Stimulated activated CD8-positive, alpha-beta memory T cell treated with anti-CD3 and anti-CD28 coated beads, Interleukin-15, amount 100 ng/mL, for 1 hour (primary cell): ENCODE measurements around the gene CST2.
"Not testable (repeated sequence)": the region's sequence is repeated elsewhere in the genome, so short reads cannot be mapped to it uniquely, and the experiment has no call there.

ENCODE experiments used
- DNase-seq: peaks from one replicate; pipeline ENCODE4 v3.0.0-alpha.2; 2020; ENCODE audit warnings: low read depth

CST2 gene, protein sequence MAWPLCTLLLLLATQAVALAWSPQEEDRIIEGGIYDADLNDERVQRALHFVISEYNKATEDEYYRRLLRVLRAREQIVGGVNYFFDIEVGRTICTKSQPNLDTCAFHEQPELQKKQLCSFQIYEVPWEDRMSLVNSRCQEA

DNA sequence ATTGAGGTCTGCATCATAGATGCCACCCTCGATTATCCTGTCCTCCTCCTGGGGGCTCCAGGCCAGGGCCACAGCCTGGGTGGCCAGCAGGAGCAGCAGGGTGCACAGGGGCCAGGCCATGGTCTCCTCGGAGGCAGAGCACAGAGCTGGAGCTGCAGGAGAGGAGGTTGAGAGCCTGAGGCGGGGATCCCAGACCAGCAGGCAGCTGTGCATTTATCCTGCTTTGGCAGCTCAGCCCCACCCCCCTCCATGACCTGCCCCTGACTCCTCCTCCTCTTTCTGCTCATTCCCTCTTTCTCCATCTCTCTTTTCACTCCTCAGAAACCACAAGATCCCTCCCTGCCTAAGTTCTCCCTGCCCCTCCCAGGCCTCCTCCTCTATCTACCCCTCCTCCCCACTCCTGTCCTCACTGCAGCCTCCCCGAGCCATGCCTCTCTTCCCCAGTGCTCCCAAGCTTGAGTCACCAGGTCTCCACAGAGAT is at the start of gene CST2:
CST2 (minus strand) TSS at position 189 of the 481 bp plus-strand sequence; CDS start at position 120, 69 bp downstream.
- DNase-seq, result no peak

DNA sequence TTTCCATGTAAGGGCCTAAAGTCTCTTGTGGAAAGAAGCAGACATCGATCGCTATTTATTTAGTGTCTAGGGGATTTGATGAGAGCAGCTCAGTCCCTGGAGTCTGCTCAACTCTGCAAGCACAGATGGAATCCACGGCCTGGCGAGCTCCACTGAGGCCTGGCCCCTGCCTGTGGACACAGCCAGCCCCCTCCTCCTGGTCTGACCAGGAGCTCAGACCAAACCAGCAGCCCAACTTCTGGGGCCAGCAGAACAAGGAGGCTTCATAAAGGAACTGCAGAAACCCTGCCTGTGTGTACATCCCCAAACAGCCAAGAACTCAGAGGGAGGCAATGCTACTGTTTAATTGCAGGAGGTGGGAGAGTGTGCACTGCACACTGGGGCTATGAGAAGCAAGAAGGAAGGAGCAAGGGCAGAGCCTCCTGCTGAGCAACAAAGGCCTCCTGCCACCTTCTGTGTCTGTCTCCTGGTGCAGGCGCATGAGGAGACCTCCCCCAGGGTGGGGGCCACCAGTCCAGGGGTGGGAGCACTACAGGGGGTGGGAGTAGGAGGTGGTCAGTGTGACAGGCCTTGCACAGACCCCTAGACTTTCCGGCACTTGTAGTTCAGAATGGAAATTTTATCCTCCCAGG is 49.2 kb upstream of the CST2 start:
- no peak for DNase-seq

DNA sequence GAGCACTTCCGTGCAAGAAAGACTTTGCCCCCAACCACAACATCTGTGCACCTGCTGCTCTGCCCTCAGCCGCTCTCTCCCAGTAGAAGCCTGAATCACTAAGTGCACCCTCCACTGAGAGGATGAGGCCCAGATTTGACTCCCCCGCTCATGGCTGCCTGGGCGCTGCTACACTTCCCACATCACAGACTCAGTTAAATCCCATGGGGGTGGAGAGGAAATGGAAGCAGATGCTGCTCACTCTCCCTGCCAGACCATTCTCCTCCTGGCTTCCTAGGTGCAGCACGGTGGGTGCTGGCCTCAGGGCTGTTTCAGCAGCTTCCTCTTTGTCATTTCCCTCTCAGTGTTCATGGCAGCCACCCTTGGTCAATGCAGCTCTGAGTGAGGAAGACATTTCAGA is 48.2 kb upstream of the CST2 start:
- no peak for DNase-seq

DNA sequence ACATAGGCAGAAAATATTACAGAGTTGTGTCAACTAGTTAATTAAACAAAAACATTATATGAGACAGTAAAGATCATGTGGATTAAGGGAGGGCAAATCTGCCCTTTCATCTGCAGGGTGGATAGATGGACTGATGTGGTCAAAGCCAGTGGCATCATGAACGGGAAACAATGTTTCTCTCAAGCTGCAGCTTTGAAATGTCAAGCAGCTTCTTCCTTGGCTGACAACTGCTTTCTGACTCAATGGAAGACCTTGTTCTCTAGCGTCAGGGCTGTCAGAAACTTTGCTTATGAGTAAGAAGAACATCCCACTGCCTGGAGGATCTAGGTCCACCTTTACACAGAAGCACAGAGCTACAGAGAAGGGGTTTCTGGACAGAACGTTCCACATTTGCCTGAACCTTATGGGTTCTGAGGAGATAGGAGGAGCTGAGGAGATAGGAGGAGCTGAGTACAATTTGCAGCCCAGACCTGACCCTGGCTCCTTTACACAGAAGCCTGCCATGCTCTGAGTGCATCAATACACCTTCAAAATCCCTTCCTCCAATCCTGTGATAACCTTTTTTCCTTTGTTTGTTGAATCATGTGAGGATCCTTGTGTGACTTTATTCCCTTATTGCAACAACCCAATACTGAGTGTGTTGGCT is 47.0 kb upstream of the CST2 start:
- no peak for DNase-seq

DNA sequence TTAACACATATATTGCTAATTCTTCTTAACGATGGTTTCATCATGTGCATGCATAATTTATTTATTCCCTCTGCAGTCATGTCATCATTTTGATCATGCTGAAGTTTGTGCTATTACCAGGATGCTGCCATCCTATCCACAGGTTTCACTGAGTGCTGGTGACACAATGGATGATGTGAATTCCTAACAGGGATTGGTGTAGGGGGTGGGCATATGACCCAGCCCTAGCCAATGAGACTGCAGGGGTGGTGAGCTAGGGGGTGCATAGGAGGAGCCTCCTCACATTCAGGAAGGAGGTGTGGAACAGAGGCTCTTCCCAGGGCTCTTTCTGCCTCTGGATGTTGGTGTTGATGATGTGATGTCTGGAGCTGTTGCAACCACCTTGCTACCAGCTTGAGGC is 45.5 kb upstream of the CST2 start:
- DNase-seq, result no peak

DNA sequence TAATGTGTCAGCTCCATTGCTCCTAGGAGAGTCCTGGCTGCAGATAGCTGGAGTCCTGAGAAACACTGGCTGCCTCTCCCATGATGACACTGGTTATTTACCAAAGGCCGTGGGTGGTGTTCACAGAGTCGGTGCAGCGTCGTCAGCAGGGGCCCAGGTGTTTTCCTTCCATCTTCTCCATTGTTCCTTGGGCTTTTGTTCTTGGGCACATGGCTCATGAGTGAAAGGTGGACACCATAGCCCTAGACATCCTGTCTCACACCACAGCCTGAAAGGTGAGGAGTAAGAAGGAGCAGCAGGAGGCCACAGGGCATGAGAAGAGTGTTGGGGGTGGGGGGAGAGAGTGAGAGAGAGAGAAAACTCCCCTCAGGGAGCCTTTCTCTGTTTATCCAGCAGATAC is 43.9 kb upstream of the CST2 start:
- DNase-seq, result no peak

DNA sequence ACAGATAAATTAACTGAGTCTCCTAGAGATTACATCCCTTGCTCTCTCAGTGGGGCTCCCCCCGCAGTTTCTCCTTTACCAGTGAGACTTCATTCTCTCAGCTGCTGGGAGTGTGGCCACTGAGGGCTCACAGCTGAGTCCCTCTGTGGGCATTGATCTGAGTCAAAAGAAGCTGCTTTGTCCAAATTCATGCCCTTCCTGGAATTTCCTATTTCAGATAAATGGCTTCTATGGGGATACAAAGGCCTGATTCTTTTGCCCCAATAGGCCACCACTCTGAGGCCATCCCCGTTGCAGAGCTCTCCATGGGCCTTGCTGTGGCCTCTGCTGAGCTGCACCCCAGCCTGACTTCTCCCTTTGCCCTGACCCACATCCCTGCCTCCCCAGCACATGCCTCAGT is 43.0 kb upstream of the CST2 start:
- no peak for DNase-seq

DNA sequence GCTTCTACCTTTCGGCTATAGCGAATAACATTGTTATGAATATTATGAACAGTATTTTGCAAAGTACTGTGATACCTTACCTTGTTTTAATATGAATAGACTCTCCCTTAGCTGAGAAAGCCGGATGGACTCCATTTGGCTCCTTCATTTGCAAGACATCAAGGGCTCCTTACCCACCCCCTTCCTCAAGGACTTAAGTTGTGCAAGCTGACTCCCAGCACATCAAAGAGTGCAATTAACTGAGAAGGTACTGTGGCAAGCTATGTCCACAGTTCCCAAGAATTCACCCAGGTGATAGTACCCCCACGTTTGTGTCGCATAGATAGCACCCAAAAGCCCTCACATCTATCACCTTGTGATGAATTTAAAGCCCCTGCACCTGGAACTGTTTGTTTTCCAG is 41.8 kb upstream of the CST2 start:
- DNase-seq, result no peak

DNA sequence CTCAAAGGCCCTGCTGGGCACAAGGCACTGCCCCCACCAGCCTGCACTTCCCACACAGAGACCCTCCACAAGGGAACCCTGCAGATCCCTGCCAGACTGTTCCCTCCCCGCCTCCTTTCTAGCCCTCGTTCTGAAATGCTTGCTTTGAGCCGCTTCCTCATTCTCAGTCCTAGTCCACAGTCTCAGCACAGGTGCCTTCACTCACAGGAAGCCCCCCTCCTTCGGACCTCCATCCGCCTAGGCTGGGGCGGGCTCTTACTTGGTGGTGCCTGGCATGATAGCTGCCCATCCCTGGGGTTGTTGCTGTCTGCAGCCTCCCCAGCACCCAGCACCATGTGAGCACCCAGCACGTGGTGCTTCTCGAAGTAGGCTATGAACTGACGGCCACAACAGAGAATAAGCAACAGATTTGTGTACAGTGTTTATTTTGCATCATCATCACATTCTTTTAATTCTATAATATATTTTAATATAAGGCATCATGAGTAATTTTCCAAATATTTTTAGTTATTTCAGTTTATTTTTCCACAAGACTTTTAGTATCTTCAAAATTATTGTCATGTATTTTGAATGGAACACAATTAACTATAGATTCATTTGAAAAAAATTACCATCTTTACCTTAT is 40.7 kb upstream of the CST2 start:
- no peak for DNase-seq

DNA sequence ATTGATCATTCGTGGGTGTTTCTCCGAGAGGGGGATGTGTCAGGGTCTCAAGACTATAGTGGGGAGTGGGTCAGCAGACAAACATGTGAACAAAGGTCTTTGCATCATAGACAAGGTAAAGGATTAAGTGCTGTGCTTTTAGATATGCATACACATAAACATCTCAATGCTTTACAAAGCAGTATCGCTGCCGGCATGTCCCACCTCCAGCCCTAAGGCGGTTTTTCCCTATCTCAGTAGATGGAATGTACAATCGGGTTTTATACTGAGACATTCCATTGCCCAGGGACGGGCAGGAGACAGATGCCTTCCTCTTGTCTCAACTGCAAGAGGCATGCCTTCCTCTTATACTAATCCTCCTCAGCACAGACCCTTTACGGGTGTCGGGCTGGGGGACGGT is 34.2 kb upstream of the CST2 start:
- not testable (repeated sequence) for DNase-seq

DNA sequence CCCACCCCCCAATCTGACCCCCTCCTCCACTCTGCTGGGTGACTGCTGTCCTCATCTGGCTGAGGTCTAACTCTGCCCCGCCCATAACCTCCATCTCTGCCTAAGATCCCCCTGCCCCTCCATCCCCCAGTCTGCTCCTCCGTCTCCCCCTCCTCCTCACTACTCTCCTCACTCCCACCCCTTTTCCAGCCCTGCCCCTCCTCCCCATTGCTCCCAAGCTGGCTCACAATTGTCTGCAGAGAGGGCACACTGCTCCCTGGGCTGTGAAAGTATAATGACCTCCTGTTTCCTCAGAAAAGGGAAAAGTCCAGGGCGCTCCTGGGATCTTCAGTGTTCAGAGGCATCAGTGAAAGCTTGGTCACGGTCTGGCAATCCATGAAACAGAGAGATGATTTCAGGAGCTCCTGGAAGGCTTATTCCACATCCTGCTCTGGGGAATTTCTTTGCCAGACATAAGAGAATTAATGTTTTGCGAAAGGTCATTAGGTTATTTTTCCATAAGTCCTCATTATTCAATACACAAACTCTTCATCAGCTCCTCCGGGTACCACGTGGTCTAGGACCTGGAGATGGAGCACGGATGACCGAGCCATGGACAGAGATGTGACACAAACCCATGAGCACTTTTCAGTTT is 31.6 kb upstream of the CST2 start:
- DNase-seq, result no peak

DNA sequence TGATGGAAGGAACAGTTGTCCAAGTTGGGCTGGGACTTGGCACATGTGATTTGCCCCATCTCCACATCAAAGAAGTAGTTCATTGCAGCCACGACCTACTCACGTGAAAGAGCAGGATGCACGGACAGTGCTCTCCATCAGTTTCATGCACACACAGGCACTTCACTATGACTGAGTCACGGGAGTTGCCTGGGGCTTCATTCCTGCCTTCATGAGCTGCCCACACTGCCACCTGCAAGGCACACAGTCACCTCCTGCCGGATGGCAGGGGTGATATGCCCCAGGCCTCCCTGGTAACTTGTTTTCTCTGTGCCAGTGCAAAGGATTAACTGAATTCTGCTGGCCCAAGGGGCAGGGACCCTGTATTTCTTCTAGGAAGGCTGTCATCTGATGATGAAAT is 30.2 kb upstream of the CST2 start:
- no peak for DNase-seq

DNA sequence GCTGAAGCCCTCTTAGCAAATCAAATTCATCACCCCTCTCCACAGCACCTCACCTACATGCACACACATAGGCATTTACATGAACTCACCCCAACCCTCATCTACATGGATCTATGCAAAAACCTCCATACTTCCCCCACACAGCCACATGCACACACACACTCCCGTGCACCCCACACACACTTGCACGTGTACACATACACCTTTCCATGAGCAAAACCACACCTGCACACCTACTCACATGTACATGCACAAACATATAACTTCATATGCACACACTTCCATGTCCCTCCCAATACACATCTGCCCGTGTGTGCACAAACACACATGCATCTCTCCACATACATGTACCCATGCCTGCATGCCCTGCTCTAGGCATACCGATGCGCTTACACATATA is 29.7 kb upstream of the CST2 start:
- no peak for DNase-seq

DNA sequence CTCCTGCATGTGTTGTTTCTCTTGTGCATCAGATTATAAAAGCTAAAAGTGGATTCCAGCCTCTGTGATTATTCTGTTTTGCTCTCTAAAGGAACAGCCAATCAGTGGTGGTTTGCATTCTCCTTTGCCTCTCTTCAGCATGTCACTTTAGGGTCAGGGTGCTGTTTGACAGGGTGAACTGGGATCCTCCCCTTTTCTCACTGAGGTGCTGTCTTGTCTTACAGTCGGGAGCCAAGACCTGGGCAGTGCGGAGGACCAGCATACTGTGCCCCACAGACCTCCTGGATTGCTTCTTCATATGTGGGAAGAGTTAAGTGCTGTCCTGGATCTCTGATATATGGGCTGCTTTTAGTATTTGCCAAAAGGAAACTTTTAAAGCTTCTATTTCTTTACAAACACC is 15.2 kb upstream of the CST2 start:
- no peak for DNase-seq

DNA sequence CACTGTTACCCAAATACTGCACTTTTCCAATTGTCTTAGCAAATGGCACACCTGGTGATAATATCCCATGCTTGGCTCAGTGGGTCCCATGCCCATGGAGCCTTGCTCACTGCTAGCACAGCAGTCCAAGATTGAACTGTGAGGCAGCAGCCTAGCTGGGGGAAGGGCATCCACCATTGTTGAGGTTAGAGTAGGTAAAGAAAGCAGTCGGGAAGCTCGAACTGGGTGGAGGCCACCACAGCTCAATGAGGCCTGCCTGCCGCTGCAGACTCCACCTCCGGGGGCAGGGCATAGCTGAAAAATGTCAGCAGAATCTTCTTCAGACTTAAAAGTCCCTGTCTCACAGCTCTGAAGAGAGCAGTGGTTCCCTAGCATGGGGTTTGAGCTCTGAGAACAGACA is 9.2 kb upstream of the CST2 start:
- no peak for DNase-seq

DNA sequence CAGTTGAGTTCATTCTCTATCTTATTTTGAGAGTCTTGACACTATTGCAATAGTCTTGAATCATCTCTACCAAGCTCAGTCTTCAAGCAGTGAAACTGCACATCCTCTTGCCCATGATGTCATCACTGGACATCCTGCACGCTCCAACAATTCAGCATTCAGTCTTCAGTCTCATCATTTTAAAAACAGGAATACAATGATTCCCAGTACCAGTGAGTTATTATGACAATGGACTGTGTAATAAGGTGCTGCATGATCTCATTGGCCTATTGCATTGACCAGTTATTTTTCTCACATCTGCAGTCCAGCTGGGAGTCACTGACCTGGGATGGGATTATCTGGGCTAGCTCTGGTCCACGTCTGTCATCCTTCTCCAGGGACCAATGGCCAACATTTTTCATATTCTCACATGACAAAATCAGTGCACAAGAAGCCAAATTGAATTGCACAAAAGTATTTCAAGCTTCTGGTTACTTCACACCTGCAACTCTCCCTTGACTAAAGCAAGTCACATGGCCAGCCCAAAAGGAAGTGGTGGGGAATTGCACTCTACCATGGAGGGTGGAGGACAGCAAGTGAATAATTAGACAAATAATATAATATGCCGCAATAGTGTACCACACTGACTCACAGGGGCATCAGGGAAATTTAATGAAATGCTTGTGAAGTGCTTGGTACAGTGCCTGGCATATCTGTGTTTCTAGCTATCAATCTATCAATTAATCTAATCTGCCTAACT is 6.4 kb upstream of the CST2 start:
- DNase-seq, result no peak

DNA sequence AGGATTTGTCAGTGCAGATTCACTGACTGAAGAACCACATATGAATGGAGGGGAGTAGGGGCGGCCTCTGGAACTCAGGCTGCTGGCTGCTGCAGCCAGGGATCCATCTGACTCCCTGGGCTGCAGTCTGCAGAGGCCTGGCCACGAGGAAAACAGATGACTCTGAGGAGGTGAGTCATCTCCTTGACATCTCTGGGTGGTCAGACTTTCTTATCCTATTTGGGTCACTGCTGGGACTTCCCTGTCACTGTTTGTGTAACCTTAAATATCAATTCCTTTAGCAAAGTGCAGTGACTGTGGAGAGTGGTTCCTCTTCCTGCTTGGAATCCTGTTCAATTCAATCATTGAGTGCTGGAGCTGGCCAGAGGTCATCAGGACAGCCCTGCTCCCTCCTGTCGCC is 5.4 kb upstream of the CST2 start:
- DNase-seq, result not testable (repeated sequence)

DNA sequence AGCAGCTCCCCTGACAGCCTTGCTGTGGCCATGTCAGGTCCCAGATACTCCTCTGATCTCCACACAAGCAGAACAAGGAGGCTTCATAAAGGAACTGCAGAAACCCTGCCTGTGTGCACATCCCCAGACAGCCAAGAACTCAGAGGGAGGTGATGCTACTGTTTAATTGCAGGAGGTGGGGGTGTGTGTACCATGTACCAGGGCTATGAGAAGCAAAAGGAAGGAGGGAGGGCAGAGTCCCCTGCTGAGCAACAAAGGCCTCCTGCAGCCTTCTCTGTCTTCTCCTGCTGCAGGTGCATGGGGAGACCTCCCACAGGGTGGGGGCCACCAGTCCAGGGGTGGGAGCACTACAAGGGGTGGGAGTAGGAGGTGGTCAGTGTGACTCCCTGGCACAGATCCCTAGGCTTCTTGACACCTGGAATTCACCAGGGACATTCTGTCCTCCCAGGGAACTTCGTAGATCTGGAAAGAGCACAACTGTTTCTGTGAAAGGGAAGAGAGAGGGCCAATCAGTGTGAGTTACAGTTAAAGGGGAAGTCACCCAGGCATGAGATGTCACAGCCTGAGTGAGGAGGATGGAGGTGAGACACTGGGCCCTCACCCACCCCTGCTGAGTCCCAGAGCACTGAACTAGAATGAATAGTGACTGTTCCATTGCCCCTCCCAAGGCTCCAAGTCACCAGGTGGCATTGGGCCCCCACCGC is 2.8 kb downstream of the CST2 start:
- no peak for DNase-seq

DNA sequence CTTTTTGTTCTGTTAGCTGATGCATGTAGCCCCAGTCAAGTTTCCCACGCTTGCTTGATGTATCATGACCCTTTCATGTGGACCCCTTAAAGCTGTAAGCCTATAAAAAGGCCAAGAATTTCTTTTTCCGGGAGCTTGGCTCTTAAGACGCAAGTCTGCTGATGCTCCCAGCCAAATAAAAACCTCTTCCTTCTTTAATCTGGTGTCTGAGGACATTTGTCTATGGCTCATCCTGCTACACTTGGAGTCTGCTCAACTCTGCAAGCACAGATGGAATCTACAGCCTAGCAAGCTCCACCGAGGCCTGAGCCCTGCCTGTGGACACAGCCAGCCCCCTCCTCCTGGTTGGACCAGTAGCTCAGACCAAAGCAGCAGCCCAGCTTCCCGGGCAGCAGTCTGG is 3.4 kb downstream of the CST2 start:
- DNase-seq, result no peak

DNA sequence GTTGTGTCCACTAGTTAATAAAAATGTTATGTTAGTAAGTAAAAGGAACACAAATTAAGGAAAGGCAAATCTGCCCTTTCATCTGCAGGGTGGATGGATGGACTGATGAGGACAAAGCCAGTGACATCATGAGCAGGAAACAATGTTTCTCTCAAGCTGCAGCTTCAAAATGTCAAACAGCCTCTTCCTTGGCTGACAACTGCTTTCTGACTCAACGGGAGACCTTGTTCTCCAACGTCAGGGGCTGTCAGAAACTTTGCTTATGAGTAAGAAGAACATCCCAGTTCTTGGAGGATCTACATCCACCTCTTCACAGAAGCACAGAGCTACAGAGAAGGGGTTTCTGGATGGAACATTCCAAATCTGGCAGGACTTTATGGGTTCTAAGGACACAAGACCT is 6.0 kb downstream of the CST2 start:
- no peak for DNase-seq

DNA sequence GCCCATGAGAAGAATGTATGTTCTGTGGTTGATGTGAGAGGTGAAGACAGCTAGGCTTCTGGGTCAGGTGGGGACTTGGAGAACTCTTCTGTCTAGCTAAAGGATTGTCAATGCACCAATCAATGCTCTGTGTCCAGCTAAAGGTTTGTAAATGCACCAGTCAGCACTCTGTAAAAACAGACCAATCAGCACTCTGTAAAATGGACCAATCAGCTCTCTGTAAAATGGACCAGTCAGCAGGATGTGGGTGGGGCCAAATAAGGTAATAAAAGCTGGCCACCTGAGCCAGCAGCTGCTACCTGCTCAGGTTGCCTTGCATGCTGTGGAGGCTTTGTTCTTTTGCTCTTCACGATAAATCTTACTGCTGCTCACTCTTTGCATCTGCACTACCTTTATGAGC is 15.0 kb downstream of the CST2 start:
- DNase-seq, result not testable (repeated sequence)
